NCI-H526 treated with DMSO at 0.1 percent for 48 hours (cell line): ENCODE data around the gene TOR1A.
"Not testable (repeated sequence)": the region's sequence is repeated elsewhere in the genome, so short reads cannot be mapped to it uniquely, and the experiment has no call there.

Source experiments
- DNase-seq: peaks from one replicate; lab custom pipeline; 2025; lab: John Stamatoyannopoulos, UW

Gene TOR1A

DNA sequence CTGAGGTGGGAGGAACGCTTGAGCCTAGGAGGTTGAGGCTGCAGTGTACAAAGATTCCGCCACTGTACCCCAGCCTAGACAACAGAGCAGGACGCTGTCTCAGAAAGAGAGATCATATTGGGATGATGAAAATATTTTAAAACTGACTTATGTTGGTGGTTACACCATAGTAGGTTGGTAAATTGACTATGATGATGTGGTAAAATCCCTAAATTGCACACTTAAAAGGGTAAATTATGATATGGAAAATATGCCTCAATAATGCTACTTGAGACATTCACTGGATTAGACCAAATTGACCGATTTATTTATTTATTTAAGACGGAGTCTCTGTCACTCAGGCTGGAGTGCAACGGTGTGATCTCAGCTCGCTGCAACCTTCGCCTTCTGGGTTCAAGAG, 42.8 kb downstream of the TOR1A start:
- no peak for DNase-seq

DNA sequence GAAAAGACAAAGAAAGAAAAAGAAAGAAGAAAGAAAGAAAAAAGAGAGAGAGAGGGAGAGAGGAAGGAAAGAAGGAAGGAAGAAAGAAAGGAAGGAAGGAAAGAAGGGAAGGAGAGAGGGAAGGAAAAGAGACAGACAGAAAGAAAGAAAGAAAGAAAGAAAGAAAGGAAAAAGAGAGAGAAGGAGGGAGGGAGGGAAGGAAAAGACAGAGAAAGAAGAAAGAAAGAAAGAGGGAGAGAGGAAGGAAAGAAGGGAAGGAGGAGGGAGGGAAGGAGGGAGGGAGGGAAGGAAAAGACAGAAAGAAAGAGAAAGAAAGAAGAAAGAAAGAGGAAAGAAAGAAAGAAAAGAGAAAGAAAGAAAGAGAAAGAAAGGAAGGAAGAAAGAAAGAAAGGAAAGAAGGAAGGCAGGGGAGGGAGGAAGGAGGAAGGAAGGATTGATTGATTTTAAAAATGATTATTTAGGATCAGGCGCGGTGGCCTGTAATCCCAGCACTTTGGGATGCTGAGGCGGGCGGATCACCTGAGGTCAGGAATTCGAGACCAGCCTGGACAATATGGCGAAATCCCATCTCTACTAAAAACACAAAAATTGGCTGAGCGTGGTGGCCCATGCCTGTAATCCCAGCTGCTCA, 44.3 kb downstream of the TOR1A start:
- DNase-seq, result no peak

DNA sequence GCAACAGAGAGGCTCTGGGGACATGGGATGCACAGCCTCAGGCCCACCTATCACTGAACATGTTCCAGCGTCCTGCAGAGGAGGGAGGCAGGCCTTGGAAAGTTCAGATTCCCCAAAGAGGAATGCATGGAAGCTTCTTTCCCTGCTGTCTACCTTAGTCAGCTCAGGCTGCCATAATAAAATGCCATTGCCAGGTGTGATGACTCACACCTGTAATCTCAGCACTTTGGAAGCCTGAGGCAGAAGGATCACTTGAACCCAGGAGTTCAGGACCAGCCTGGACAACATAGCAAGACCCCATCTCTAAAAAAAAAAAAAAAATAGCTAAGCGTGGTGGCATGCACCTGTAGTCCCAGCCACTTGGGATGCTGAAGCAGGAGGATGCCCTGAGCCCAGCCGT, 45.5 kb downstream of the TOR1A start:
- DNase-seq, result no peak

DNA sequence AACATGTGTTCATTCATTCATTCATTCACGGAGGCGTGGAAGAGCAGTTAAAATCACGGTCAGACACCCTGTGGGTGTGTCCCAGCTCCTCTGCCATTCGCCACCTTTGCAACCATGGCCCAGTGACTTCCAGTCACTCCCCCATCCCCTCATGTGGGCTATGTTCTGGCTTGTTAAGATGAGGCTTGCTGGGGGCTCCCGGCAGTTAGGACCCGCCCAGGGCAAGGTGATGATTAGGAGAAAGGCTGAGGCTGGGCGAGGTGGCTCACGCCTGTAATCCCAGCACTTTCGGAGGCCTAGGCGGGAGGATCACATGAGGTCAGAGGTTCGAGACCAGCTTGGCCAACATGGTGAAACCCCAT, 46.2 kb downstream of the TOR1A start:
- DNase-seq, result no peak

DNA sequence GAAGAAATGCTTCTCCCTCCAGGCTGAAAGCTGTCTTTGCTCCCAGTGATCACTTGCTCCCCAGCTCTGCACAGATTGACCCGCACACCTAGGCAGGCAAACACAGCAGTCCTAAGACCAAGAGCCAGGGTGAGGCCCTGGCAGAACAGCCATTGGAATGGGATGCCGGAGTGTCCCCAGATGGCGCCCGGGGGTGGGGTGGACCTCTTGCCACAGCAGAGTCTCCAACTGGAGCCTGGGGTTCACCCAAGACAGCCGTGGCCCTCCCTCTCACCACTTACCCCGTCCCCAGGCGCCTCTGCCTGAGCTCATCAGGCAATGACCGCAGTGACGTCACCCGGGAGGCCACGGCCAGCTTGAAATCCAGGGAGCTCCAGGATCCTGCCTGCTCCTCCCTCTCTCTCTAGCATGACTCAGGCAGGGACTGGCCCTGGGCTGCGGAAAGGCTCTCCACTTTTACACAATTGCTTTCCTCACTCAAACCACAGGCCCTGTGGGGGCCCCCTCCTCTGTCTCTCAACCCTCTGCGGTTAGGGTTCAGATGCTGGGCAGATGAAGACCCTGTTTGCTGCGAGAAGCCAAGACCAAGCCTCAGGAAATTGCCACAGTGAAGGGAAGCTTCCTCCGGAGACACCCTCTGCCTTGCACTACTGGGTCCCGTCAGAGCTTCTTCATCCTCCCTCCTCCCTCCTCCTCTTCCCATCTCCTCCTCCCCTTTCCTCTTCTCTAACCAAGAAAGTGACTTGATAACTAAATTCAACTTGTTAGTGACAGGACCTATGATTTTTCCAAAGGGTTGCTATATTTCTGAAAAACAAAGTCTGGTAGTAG, 46.8 kb downstream of the TOR1A start:
- DNase-seq, result no peak

DNA sequence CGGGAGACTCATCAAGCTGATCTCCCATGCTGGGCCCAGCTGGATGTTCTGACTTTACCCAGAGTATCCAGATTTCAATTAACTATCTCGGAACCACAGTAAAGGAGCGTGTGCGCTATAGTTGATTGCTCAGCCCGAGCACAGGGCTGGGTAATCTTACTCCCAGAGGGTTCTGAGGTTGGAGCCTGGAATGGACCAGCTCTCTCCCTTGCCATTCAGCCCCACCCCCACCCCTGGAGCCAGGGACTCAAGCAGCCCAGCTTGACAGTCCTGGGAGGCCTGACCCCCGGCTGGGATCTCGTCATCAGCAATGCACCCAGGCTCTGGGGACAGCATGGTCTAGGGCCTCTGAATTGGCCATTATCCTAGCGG, 47.4 kb downstream of the TOR1A start:
- DNase-seq, result no peak

DNA sequence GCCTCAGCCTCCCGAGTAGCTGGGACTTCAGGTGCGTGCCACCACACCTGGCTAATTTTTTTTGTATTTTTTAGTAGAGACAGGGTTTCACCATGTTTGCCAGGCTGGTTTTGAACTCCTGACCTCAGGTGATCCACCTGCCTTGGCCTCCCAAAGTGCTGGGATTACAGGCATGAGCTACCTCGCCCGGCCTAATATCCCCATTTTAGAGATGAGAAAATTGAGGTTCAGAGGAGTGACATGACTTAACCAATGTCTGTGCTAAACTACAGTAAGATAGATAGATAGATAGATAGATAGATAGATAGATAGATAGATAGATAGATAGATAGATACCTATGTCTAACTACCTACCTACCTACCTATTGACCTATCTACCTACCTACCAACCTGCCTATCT, 47.8 kb downstream of the TOR1A start:
- DNase-seq, result not testable (repeated sequence)

DNA sequence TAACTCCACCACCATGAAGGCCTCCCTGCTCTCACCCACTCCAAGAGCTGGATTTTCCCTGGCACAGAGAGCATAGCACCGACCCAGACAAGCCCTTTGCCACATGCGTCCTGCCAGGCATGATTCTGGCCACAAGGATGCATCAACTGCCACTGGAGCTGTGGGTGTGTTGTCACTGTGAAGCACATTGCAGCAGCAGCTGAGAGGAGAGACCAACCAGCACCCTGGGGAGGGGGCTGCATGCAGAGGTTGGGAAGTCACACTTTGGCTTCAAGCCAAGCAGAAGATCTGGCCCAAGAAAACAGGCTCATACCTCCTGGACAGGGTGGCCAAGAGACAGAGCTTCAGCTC, 48.5 kb downstream of the TOR1A start:
- DNase-seq, result no peak

DNA sequence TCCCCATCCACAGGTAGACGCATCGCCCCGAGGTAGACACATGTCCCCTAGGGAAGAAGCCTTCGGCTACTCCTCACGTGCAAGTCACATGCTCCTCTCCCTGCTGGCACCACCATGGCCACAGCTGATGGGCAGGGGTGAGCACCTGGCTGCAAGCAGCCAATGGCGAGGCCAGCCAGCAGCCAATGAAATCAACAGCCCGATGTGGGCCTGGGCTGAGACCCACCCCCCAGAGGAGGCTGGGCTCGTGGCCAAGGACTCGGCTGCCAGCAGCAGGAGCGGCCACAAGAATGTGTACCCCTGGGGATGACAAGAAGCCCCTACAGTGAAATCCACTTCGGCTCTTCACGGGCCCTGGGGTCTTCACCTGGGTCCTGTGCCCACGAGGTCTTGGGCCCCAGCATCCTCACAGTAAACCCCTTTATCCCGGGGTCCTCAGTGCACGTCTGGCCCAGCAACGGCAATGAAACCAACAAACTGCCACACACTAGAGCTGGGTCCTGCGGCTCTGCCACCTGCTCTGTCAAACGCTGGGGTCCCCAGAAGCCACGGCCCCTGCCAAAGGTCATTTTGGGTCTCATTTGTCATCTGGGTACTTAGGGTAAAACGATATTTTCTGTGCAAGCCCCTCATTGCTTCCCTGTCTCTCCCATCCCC, 49.0 kb downstream of the TOR1A start:
- no peak for DNase-seq

DNA sequence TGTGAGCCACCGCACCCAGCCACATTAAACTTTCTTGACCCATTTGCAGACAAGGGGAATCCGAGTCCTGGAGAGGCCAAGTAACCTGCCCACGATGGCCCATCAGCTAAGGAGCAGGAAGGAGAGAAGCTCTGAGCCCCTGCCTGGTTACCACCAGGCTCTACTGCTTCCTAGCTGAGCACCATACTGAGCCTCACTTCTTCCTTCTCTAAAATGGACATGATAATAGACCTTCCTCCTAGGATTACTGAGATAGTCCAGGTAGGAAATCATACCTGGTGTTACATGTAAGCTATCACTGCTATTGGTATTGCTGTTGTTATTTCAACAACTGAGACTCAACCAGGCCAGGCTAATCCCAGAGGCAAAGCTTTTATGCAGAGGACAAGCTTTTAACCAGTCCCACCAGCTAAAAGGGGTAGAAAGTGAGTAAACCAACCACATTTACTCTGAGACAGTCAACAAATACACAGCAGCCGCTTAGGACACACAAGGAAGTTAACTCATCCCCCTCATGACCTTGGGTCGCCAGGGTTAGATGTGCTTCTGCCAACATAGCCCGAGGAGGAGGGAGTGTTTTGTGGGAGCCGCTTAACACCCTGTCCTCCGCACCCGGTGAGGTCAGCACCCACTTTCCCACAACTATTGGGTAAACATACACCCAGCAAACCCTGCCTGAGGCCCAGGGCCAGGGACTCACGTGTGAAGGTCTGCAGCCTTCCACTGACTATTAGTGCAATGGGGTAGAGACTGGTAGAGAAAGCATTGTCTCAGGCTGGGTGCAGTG, 50.5 kb downstream of the TOR1A start:
- no peak for DNase-seq

DNA sequence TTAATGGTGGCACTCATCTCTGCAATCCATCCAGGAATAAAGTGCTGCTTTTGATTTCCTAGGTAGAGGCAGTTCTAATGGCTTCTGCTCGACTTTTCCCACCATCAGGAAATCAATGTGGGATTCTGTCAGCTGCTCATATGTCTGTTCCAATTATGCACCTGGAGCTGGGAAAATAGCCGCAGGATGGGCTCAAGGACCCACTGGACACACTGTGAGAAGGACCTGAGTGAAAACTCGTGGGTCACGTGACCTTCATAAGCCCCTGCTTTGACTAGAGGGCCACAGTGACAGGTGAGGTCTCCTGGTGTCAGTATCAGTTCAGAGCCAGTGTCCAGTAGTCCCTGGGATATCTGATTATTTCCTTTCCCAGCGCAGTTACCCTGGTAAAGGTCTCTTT, 53.2 kb downstream of the TOR1A start:
- no peak for DNase-seq

DNA sequence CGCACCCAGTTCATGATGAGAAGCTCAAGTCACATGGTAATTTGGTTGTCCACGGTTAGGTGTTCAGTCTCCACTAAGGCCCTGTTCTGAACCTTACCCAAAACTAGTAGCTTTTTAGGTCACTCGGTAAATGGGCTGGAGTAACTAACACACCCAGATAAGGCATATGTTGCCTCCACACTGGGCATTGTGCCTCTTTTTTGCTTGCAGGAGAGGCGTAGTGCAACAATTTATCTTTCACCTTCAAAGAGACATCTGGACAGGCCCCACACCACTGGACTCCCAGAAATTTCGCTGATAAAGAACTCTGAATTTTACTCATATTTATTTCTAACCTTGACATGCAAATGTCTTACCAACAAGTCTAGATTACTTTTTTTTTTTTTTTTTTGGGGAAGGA, 54.3 kb downstream of the TOR1A start:
- no peak for DNase-seq

DNA sequence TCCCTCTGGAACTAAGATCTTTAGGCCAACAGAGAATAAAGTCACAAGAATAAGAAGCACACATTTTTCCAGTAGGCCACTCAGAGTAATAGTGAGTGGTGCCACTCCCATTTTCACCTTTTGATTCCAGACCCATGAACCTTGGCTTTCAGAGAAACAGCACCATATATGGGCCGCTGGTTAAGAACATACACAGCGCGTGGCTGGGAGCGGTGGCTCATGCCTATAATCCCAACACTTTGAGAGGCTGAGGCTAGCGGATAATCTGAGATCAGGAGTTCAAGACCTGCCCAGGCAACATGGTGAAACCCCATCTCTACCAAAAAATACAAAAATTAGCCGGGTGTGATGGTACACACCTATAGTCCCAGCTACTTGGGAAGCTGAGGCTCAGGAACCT, 55.5 kb downstream of the TOR1A start:
- DNase-seq, result no peak

DNA sequence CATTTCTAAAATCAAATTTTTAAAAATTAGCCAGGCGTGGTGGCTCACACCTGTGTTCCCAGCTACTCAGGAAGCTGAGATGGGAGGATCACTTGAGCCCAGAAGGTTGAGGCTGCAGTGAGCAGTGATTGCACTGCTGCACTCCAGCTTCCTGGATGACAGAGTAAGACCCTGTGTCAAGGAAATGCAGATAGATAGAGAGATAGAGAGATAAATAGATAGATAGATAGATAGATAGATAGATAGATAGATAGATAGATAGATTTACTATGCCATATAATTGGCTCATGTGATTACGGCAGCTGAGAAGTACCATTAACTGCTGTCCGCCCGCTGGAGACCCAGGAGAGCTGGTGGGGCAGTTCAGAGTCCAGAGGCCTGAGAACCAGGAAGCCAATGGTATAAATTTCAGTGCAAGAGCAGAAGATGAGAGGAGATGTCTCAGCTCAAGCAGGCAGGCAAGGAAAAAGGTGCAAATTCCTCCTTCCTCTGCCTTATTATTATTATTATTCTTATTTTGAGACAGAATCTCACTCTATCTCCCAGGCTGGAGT, 58.1 kb downstream of the TOR1A start:
- no peak for DNase-seq

DNA sequence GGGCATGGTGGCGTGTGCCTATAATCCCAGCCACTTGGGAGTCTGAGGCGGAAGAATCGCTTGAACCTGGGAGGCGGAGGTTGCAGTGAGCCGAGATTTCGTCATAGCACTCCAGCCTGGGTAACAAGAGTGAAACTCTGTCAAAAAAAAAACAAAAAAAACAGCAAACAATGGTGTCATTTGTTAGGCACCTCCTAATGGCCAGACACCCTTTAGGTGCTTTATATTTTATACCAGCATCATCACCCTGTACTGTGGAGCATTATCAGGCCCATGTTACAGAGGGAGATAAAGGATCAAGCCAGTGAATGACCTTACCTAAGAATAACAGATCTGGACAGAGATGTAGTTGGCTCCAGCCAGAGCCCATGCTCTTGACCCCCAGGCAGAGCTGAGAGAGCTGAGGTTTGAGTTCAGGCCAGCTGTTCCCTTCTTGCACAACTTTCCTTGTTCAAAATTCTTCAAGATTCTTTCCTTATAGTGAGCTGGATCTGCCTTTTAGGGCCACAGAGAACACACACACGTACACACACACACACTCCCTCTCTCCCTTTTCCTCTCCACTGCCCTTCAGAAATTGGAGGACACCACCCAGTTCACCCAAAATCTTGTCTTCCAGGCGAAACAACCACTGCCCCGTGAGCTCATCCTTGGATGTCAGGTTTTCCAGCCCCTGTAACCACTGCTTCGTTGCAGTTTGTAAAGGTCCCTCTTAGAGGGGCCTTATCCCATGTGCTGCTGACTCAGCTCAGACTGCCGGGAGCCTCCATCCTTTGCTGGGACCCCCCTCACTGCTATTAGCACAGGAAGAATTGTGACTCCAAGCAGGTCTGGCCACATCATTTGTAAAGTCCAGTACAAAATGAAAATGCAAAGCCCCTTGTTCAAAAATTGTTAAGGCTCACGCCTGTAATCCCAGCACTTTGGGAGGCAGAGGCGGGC, 60.7 kb downstream of the TOR1A start:
- DNase-seq, result no peak
